ENCODE measurements around the gene ADNP. TPM values are rescaled to one million over a fixed set of nuclear protein-coding genes. Genes with fewer than 3 reads are reported as not detected.

The ADNP gene
- total and polyA plus RNA-seq, 10 of the 15 experiments (the other 5 are each of a cell fraction or from before 2014, with no cell fraction given): 23.0 to 74.4 (median 34.9) TPM

GRCh38 chr20:50911030-50911429 lies 20.2 kb downstream of the ADNP start:
- in situ Hi-C loops (cut with MboI): no loop called here
- Histone ChIP-seq H3K9ac (ENCODE audit: control insufficient read depth, insufficient read depth, low read length) (no peak overlapping the region; the same call in 1 of the 2 replicates), H2AFZ (ENCODE audit: control insufficient read depth, low read depth, low read length) (no peak overlapping the region), H3K4me3 (peak overlapping the region; percentile 16; the same call in 1 of the 2 replicates), H3K27me3 (replicated peaks in 1 of 2; ENCODE audit: control insufficient read depth in 2 of 2, insufficient read depth in 2 of 2, low read length in 1 of 2) (no peaks in the 10 kb centered on the region), H3K36me3 (ENCODE audit: control insufficient read depth in 2 of 2, insufficient read depth in 2 of 2, low read length in 1 of 2) (peaks cover 3 to 34% of the 10 kb centered on the region in 2 experiments), H4K20me1 (ENCODE audit: control insufficient read depth, insufficient read depth) (peaks cover 17% of the 10 kb centered on the region), H3K4me2 (ENCODE audit: control insufficient read depth, insufficient read depth) (peak overlapping the region; percentile 91), H3K79me2 (ENCODE audit: control insufficient read depth, insufficient read depth, low read length) (peaks cover 96% of the 10 kb centered on the region), H3K27ac (ENCODE audit: control insufficient read depth, insufficient read depth) (peak overlapping the region; percentile 54), H3K4me1 (ENCODE audit: control insufficient read depth, insufficient read depth, low read length) (peaks cover 53% of the 10 kb centered on the region), H3K9me3 (replicated peaks; ENCODE audit: control insufficient read depth, insufficient read depth, low read length) (no peaks in the 10 kb centered on the region)
- DNase-seq (ENCODE audit: low read depth, low spot score): no peak
- TF ChIP-seq RUNX3 (IDR thresholded peaks at IDR 0.05; ENCODE audit: low read length) (peak; percentile 58; the same call in 1 of the 2 replicates), ZBED1 (IDR thresholded peaks at IDR 0.05; ENCODE audit: borderline replicate concordance) (peak; percentile 63; the same call in 1 of the 2 replicates), SPI1 (IDR thresholded peaks at IDR 0.05; ENCODE audit: borderline replicate concordance, insufficient read depth, low read depth, low read length) (no peak), NFIC (IDR thresholded peaks at IDR 0.05; ENCODE audit: low read depth, low read length) (peak; percentile 69), ETV6 (conservative IDR thresholded peaks at IDR 0.05 in 1 of 2, IDR thresholded peaks at IDR 0.05 in 1 of 2; ENCODE audit: borderline replicate concordance in 1 of 2, low read depth in 1 of 2) (peak in 1 of 2 experiments; percentile 49; a peak in 1 of 4 replicates), EED (IDR thresholded peaks at IDR 0.05; ENCODE audit: low read depth) (peak; percentile 91), IRF4 (IDR thresholded peaks at IDR 0.05; ENCODE audit: low read depth, low read length) (peak; percentile 35; the same call in 1 of the 2 replicates), MEF2A (IDR thresholded peaks at IDR 0.05; ENCODE audit: insufficient read depth, low read depth, low read length) (peak; percentile 78), JUNB (IDR thresholded peaks at IDR 0.05) (peak; percentile 72), ZSCAN29 (IDR thresholded peaks at IDR 0.05) (no peak), USF1 (IDR thresholded peaks at IDR 0.05; ENCODE audit: borderline replicate concordance, extremely low read length, insufficient read depth, low read depth, low read length) (no peak), EZH2 (IDR thresholded peaks at IDR 0.05; ENCODE audit: borderline replicate concordance, control insufficient read depth, low read depth, low read length) (no peak), IKZF2 (IDR thresholded peaks at IDR 0.05) (peak; percentile 32 to 34; a peak in 3 of 4 replicates), CREM (IDR thresholded peaks at IDR 0.05; ENCODE audit: low read depth) (no peak), FOXM1 (IDR thresholded peaks at IDR 0.05; ENCODE audit: low read depth, low read length) (peak; percentile 29; the same call in 1 of the 2 replicates)
- RAD21 ChIA-PET (ENCODE audit: unreplicated experiment): interaction anchor here (1.0 to 2.0 kb wide), 8 partner anchors 8 to 116 kb away, joined by 3 to 8 read pairs (median 4); partner anchors contain the start of genes ADNP and BCAS4
- WGBS (ENCODE audit: insufficient coverage, insufficient replicate concordance, low lambda C conversion rate, missing lambda C conversion rate): 0% methylated on average over 3 of the region's 3 CpGs
- TSS peak; percentile 18 for BruUV-seq (replicated peaks)
- intact Hi-C loops (cut with micrococcal nuclease; ENCODE audit: unreplicated experiment): no loop called here
- FAIRE-seq: no peak
- peak; percentile 7; the same call in 1 of the 3 replicates for ATAC-seq
- POLR2A ChIA-PET: interaction anchor here (0.8 to 1.4 kb wide), 6 partner anchors 10 to 116 kb away, joined by 3 to 4 read pairs (median 4); partner anchors contain the start of genes DPM1 and MOCS3
- SMC1A ChIA-PET (ENCODE audit: uncharacterized antibody, unreplicated experiment): interaction anchor here (1.0 to 4.3 kb wide), 8 partner anchors 9 to 116 kb away, joined by 3 to 17 read pairs (median 6); partner anchors contain the start of gene BCAS4
- CTCF ChIA-PET: interaction anchor here (1.1 to 3.8 kb wide), 5 partner anchors 8 to 121 kb away, joined by 3 to 44 read pairs (median 5); partner anchors contain the start of gene BCAS4

Data from GM12878 (cell line).